HG03103 (cell line): Measurements from ENCODE around the gene HOXA4.

Experiments
- ATAC-seq: cut with Tn5 transposase; IDR thresholded peaks from one replicate; pipeline ENCODE4 v1.9.1; 2021; ENCODE audit warnings: low read depth; ENCODE audit not compliant: unreplicated experiment

The HOXA4 gene

DNA sequence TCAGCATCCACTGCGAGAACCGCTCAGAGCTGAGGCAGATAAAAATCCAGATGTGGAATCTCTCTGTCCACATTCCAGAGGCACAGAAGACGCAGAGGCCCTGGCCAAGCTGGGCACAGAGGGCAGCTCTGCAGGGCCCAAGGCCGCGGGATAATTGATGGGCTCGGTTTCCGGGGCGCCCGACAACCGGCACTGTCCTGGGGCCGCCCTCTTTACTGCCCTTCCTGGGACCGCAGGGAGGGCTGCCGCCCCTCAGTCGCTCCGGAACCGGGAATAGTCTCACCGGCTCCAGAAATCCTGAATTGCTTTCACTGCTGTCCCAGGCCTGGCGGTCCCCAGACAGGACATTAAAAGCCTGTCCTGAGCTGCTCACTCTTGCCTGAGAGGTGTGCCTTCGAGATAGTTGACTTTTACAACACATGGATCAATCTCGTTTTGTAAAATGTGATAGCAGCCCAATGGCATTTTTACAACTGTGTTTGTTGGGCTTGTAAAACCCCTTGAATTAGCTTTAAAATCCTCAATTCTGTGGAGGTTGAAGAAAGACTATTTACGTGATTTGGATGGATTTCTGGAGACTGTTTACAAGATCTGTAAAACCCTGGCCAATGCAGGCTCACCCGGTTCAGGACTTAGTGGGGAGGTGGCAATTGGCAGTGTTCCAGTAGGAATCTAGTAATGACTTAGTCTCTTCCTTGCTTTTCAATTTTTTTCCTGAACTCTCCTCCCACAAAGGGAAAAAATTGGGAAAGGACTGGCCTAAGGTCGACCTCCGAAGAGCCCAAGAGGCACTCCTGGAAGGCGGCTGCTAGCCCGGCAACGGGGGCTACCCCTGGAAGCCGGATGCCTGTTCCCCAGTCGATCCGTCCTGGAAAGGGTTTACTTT is 18.4 kb upstream of the HOXA4 start:
- no peak for ATAC-seq

DNA sequence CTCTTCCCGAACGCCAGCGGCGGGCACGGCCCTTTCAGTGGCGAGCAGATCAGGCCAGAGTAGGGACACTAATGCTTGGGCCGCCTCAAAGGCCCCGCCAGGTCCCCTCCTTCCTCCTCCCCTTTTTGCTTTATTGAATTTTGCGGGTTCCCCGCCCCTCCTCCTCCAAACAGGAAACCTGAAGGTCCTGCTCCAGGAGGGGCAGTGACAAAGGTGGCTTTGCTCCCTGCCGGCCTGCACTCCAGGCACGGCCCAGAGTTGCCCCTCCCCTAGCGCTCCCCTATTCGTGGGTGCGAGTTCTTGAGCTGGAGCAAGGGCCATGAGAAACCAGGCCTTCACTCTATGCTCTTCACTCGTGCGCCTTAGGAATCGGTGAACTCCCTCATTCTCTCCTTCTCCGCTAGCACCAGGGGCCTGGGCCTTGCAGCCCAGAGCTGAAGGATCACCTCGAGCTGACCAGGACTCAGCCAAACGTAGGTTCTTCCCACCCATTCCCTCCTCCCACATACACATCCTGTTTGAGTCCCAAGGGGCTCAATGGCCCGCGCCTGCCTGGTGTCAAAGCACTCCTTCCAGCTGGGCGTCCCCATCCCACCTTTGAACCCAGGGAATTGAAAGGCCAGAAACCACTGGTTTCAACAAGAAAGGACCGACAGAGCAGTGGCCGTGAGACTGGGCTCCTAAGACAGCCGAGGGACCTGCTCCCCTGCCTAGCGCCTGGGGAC is 17.6 kb upstream of the HOXA4 start:
- ATAC-seq, result no peak

DNA sequence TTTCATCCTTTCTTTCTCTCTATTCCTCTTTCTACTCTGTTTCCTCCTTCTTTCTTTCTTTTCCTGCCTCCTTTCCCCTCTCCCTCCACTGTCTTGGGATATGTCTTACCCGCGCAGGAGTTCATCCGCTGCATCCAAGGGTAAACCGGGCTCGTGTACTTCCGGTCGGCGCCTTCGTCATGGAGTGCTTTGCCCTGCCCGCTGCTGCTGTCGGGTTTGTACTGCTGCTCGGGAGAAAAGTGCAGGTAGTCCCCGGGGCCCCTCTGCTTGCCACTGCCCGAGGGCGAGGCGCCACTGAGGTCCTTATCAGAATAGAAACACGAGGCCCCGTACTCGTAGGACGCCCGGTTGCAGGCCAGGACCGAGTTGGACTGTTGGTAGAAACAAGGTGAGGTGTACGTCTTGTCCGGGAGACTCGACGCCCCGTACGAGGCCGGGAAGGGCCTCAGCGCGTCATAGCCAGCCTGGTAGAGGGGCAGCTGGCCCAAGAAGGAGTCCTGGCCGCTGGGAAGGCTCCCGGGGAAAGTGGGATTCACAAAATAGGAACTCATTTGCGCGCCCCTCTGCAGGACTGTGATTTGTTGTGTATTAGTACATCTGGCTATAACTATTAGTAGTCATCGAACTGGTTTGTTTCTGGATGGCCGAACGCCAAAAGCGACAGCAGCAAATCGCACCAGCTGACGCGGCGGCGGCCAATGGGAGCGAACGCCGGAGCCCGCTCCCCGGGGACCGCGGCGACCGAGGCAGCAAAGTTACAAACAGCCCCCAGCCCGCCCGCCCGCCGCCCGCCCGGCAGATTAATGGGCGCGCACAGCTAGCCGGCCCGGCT is 16.9 kb upstream of the HOXA4 start, which contains the start of gene HOXA6:
Gene HOXA6, minus strand, starts transcription at position 576 of the 832 bp plus-strand sequence. Its CDS starts 25 bp downstream, at position 551.
- no peak for ATAC-seq

GRCh38 chr7:27146491-27147198 is 16.1 kb upstream of the HOXA4 start:
- no peak for ATAC-seq

DNA sequence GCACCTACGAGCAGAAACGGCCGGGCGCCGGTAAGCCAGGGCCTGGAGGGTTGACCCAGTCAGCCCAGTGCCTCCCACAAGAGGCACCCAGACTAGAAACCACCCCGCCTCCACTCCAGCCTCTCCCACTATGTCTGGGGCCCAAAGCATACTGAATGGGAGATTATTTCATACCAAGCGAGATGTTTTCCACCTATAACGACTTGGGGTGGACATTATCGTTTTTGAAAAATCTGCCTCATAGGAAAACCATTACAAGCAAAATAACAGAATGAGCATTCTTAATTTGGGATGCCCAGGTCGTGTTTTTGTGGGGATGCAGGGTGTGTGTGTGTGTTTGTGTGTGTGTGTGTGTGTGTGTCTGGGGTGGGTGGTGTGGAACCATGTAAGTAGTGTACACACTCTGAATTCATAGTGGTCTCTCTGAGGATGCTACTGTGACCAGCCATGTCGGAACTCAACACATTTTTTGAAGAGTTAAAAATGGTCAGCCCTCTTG is 15.4 kb upstream of the HOXA4 start:
- ATAC-seq, result no peak

GRCh38 chr7:27145165-27145913 is 14.8 kb upstream of the HOXA4 start:
- no peak for ATAC-seq

DNA sequence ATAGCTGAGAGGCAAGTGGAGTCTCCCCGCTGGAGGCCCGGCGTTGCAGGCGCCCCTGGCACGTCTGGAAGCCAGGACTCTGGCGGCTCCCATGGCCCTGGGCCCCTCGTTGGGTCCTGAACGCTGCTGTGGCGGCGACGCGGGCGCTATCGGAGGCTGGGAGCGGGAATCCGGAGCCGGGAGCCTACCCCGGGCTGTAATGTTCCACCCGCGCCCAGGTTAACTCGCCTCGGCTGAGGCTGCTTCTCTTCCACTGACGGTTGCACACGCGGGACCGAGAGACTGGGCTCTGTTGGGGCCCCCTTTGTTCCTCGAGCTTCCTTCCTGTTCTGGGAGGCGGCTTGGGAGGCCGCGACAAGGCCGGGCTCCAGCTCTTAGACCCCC is 14.2 kb upstream of the HOXA4 start:
- ATAC-seq, result no peak

DNA sequence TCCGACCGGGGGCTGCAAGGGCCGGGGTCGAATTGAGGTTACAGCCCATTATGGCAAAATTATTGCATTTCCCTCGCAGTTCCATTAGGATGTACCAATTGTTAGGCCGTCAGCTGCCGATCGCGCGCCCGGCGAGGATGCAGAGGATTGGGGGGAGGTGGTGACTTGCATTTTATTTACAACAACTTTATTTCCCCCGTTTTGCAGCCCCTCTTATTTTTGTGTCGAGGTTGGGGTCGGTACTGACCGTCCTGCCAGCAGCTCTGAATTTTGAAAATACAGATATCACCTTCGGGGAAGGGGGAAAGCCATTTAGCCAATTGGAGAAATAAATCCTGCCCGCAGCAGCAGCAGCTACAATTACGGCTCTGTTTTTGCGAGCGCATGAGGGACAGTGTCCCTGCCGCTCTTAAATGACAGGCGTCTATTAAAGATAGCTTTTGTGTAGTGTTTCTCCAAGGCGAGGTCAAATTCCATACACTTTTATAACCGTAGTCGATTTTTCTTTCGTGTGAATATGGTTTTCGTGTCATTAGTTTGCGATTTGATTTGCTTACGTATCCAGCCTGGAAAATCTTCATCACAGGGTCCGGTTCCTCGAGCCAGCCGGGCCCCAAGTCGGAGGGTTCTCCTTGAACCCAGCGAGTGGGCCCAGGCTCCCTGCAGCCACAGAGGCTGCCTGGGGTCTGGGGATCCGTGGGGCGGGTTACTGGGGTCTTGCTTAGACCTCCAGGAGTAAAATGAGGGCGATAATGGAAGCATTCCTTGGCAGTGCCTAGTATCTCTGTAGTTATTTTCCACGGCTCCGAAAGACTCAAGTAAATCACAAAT is 13.6 kb upstream of the HOXA4 start:
- ATAC-seq, result no peak

- no peak for ATAC-seq
These were observed 12.7 kb upstream of the HOXA4 start, which contains the start of gene HOXA5 for GRCh38 chr7:27143023-27143949. Gene HOXA5 (minus strand): TSS chr7:27143681. CDS start chr7:27143607, 74 bp downstream.

GRCh38 chr7:27142580-27143022 is 12.0 kb upstream of the HOXA4 start:
- no peak for ATAC-seq

GRCh38 chr7:27141923-27142579 is 11.5 kb upstream of the HOXA4 start:
- no peak for ATAC-seq

- ATAC-seq, result no peak
These were observed 10.8 kb upstream of the HOXA4 start for GRCh38 chr7:27141137-27141922.

- no peak for ATAC-seq
These were observed 9.7 kb upstream of the HOXA4 start for GRCh38 chr7:27140126-27140857.

DNA sequence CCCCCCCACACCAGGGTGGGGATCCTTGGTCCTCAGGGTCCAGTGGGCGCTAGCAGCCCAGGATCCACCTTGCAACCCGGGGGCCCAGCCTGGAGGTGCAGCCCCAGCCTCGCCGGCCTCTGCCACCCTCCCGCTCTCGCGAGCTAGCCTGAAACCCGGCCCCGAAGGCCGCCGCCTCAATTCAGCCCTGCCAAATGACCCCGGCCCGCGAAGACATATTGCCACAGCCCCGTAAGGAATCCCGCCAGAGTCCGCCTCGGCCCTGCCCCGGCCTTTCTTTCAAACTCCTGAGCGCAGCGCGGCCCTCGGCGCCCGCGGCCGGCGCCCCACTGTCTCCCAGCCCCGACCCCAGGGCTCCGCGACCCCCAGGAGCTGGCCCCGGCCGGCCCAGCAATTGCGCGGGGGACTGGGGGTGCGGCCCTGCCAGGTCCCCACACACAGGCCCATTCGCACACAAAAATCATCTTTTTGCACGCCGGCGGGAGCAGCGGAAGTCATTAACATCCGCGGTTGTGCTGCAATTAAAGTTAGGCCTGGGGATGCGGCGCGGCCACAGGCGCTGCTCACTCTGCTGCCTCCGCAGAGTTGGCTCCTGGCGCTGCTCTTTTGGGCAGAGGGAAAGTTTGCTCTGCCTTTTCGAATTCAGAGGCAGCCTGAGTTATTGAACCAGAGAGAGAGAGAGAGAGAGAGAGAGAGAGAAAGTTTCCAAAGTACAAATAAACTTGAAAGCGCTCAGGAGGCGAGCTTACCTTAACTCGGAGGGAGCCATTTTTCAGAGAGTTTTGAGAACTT is 9.0 kb upstream of the HOXA4 start:
- ATAC-seq, result no peak

- ATAC-seq, result no peak
These were observed 8.4 kb upstream of the HOXA4 start for GRCh38 chr7:27138985-27139333.
